Nucleus accumbens (tissue), 56 donors: ENCODE results near the gene UGT3A1.
A peak's percentile ranks its signal among the peaks of the same experiment; 100 is the strongest.
"Not testable (repeated sequence)": the region's sequence is repeated elsewhere in the genome, so short reads cannot be mapped to it uniquely, and the experiment has no call there.

Source experiments
- DNase-seq, 56 donors: peaks; one replicate each; lab custom pipeline; 2025; lab: John Stamatoyannopoulos, UW

Gene UGT3A1

GRCh38 chr5:35990941-35991611, at the start of gene UGT3A1:
TSS of gene UGT3A1 (minus strand) at chr5:35991390. CDS start at chr5:35991240, 150 bp downstream.
- DNase-seq = peak in 2 of 56 donors; percentile 1 to 2

- DNase-seq = no peak
These were observed 44.5 kb upstream of the UGT3A1 start for GRCh38 chr5:36035696-36036095.

GRCh38 chr5:36034536-36035134, 43.4 kb upstream of the UGT3A1 start:
- DNase-seq = not testable (repeated sequence)

DNA sequence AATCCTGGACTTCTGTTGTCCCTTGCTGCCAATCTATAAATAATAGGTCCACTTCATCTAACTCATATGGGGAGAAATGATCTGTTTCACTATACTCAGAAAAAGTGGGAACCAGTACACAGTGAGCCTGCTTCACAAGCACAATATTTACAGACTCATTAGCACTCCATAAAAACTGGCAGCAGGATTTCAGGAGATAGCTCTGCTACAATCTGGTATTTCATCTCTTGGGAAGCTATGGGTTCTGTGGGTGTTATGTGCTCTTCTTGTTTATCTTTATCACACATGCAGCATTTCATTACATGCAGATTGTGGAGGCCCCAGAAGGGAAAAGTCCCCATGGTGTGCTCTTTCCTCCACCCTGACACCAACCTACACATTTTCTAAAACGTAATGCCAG, 42.3 kb upstream of the UGT3A1 start:
- DNase-seq = no peak

DNA sequence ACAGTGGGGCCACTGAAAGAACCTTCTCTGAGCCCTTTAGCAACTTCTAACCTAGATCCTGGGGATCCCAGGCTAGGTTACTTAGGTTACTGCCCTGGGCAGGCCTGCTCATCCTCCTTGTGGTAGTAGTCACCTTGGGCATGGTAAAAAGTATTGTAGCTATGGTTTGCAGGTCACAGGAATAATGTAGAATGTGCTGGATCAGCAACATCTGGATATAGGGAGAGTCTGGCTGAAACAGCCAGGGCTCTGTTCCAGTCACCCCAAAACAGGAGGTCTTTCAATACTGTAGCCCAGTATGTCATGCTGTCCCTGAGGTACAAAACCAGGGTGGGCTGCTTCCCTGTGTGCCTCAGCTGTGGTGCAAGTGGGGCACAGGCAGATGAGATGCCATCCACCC, 41.9 kb upstream of the UGT3A1 start:
- no peak for DNase-seq

- no peak for DNase-seq
These were observed 40.0 kb upstream of the UGT3A1 start for GRCh38 chr5:36031223-36031622.

DNA sequence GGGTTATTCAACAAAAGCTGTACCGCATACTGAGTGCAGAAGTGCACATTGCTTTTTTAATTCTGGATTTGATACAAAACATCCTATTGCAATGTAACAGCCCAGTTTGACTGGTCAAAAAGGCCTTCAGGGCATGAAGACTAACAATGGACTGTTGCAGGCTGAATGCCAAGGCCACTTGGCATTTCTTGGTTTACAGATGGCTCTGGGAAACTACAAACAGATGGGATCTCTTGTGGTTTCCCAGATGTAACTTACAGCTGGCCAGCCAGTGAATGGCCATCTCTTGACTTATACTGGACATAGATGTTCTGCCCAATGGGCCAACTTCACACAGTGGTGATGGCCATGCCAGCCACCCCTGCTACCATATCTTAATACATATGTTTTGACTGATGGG, 38.7 kb upstream of the UGT3A1 start:
- peak in 46 of 56 donors; percentile 1 to 77 (median 28) for DNase-seq

GRCh38 chr5:36028816-36029465, 37.8 kb upstream of the UGT3A1 start:
- no peak for DNase-seq

DNA sequence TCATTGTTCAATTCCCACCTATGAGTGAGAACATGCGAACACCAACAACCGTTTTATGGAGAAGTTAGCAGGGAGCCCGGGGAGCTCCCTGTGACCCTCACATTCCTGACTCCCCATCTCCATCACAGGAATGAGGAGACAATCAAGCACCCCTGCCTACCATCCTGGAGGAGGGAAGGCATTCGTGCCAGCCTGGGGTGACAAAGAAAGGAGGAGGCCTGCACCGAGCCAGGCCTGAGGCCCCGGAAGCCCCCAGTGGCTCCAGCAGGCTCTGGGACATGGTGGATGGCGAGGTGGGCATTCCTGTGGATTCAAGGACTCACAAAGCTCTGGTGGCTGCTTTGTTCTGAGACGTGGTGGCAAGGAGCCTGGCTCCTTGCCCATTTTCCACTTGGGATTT, 36.5 kb upstream of the UGT3A1 start:
- no peak for DNase-seq

- DNase-seq = no peak
These were observed 35.7 kb upstream of the UGT3A1 start for GRCh38 chr5:36026706-36027465.

DNA sequence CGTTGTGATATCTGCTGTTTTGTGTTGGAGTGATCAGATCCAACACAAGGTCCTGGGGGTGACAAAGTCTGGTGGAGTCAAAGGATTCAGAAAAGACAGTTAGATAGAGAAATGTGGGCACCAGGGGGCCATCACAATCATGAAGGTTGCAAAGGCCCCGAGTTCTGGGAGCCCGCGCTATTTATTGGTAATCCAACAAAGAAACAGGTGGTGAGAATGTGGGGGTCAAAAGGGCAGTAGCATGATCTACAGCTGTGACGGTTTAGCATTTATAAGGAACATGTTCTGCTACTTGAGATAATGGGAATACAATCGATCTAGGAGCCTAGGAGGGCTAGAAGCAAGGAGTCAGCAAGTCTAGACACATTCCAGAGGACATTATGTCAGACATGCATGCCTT, 31.1 kb upstream of the UGT3A1 start:
- not testable (repeated sequence) for DNase-seq

DNA sequence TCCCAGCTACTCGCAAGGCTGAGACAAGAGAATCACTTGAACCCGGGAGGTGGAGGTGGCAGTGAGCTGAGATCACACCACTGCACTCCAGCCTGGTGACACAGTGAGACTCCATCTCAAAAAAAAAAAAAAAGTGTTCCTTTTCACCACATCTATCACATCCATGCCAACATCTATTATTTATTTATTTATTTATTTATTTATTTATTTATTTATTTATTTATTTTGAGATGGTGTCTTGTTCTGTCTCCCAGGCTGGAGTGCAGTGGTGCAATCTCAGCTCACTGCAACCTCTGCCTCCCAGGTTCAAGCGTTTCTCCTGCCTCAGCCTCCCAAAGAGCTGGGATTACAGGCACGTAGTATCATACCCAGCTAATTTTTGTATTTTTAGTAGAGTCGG, 28.4 kb upstream of the UGT3A1 start:
- not testable (repeated sequence) for DNase-seq

DNA sequence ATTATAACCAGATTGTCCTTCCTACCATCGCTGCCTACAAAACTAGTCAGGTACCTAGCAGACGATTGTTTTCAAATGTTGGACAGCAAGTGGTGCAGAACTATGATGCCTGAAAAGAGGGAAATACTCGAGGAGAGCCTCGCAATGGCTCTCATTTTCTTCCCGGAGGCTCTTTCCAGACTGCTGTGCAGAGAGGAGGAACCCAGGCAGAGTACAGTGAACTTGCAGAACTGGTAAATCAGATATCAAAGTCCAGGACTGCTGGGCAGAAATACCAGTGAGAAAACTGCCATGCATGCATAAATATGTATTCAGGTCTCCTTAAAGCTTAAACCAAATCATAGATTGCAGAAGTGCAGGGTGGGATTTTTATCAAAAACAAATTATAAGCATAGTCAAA, 26.4 kb upstream of the UGT3A1 start:
- DNase-seq = no peak

GRCh38 chr5:36017004-36017403, 25.8 kb upstream of the UGT3A1 start:
- no peak for DNase-seq

DNA sequence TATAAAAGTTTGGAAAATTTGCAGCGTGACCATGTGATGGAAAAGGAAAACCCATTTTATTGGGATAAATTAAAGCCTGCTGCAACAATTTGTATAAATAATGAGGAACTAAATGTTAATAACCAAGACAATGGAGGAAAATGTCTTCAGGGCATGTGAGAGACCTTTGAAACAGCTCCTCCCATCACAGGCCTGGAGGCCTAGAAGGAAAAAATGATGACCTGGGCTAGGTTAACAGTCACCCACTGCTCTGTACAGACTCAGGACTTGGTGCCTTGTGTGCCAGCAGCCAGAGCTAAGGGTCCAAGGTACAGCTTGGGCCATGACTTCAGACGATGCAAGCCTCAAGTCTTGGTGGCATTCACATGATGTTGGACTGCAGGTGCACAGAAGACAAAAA, 22.0 kb upstream of the UGT3A1 start:
- no peak for DNase-seq

DNA sequence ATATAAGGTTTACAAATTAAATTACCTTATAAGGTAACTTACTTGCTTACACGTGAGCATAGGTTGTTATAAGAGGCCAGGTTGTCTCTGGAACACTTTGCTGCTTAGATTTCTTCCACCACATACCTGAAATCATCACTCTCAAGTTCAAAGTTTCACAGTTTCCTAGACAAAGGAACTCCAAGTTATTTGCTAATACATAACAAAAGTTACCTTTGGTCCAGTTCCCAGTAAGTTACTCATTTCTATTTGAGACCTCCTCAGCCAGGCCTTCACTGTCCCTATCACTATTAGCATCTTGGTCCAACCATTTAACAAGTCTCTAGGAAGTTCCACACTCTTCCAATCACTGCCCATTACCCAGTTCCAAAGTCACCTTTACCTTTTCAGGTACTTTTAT, 18.5 kb upstream of the UGT3A1 start:
- no peak for DNase-seq

GRCh38 chr5:36007366-36007765, 16.2 kb upstream of the UGT3A1 start:
- no peak for DNase-seq

- DNase-seq = no peak
These were observed 15.0 kb upstream of the UGT3A1 start for GRCh38 chr5:36006163-36006562.

- no peak for DNase-seq
These were observed 9.8 kb upstream of the UGT3A1 start for GRCh38 chr5:36001032-36001431.

DNA sequence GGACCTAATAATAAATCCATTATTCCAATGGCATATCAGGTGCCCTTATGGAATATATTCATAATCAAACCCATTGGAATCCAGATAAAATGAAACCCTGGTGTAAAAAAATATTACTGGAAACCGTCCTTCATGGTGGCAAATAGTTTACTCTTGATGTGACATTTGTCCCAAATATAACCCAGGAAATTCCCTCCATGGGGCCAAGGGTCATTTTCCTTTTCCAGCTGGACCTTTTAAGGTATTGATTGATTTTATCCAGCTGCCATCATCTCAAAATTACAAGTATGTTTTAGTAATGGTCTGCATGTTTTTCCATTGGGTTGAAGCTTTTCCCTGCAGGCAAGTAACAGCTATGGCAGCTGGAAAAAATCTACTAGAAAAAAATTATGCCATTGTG, 8.4 kb upstream of the UGT3A1 start:
- DNase-seq = no peak

GRCh38 chr5:35996076-35996475, 4.9 kb upstream of the UGT3A1 start:
- DNase-seq = no peak
